H9 (cell line): Measurements from ENCODE around the gene IMMP2L. TPM values are rescaled to one million over a fixed set of nuclear protein-coding genes. Genes with fewer than 3 reads are reported as not detected.

ENCODE experiments used
- DNase-seq: peaks from one replicate; pipeline ENCODE4 v3.0.0-alpha.2; 2017
- H2AFZ ChIP-seq: one replicate; pipeline ENCODE4 v1.6.1; 2013; ENCODE audit warnings: mild to moderate bottlenecking, low read length, control low read depth, moderate library complexity
- H2AK5ac ChIP-seq: 2 replicates; pipeline ENCODE4 v1.6.1; 2013; ENCODE audit warnings: low read length, control low read depth, mixed read lengths; ENCODE audit not compliant: insufficient read length
- H2BK120ac ChIP-seq: one replicate; pipeline ENCODE4 v1.6.1; 2013; ENCODE audit warnings: low read depth, mild to moderate bottlenecking, low read length, control low read depth, inconsistent platforms; ENCODE audit not compliant: poor library complexity, severe bottlenecking
- H2BK12ac ChIP-seq: 2 replicates; pipeline ENCODE4 v1.6.1; 2013; ENCODE audit warnings: low read length, control low read depth, mixed read lengths, low read depth; ENCODE audit not compliant: insufficient read length
- H2BK15ac ChIP-seq: 2 replicates; pipeline ENCODE4 v1.6.1; 2013; ENCODE audit warnings: low read depth, low read length, control low read depth
- H2BK20ac ChIP-seq: one replicate; pipeline ENCODE4 v1.6.1; 2013; ENCODE audit warnings: low read depth, mild to moderate bottlenecking, low read length, control low read depth, inconsistent platforms; ENCODE audit not compliant: poor library complexity, severe bottlenecking
- H2BK5ac ChIP-seq: 2 replicates; pipeline ENCODE4 v1.6.1; 2013; ENCODE audit warnings: low read length, control low read depth, mixed read lengths; ENCODE audit not compliant: insufficient read length
- H3K14ac ChIP-seq: 2 replicates; pipeline ENCODE4 v1.6.1; 2013; ENCODE audit warnings: low read length, control low read depth; ENCODE audit not compliant: insufficient read depth
- H3K18ac ChIP-seq: 2 replicates; pipeline ENCODE4 v1.6.1; 2013; ENCODE audit warnings: low read depth, mild to moderate bottlenecking, mixed read lengths, low read length, control low read depth; ENCODE audit not compliant: insufficient read length
- H3K23ac ChIP-seq: 2 replicates; pipeline ENCODE4 v1.6.1; 2013; ENCODE audit warnings: low read length, control low read depth, mixed read lengths, low read depth; ENCODE audit not compliant: insufficient read length
- H3K23me2 ChIP-seq: 2 replicates; pipeline ENCODE4 v1.6.1; 2013; ENCODE audit warnings: low read depth, mild to moderate bottlenecking, mixed read lengths, low read length, control low read depth; ENCODE audit not compliant: insufficient read length, poor library complexity, severe bottlenecking
- H3K27ac ChIP-seq: 2 replicates; pipeline ENCODE4 v1.5.1; 2013; ENCODE audit warnings: low read length, control low read depth, mixed read lengths, low read depth; ENCODE audit not compliant: insufficient read length
- H3K27me3 ChIP-seq: 2 replicates; pipeline ENCODE4 v1.6.1; 2013; ENCODE audit warnings: low read length, control low read depth, inconsistent platforms; ENCODE audit not compliant: insufficient read depth
- H3K4ac ChIP-seq: 2 replicates; pipeline ENCODE4 v1.6.1; 2013; ENCODE audit warnings: low read depth, mild to moderate bottlenecking, control low read depth, inconsistent platforms, low read length, moderate library complexity
- H3K4me1 ChIP-seq: 2 replicates; pipeline ENCODE4 v1.6.1; 2013; ENCODE audit warnings: low read length, control low read depth, inconsistent platforms; ENCODE audit not compliant: insufficient read depth
- H3K4me2 ChIP-seq: 2 replicates; pipeline ENCODE4 v1.6.1; 2013; ENCODE audit warnings: low read length, control low read depth, mixed read lengths; ENCODE audit not compliant: insufficient read length, insufficient read depth
- H3K56ac ChIP-seq: 2 replicates; pipeline ENCODE4 v1.6.1; 2013; ENCODE audit warnings: low read depth, mild to moderate bottlenecking, mixed read lengths, low read length, control low read depth; ENCODE audit not compliant: insufficient read length
- H3K79me1 ChIP-seq: 2 replicates; pipeline ENCODE4 v1.6.1; 2013; ENCODE audit warnings: low read depth, mild to moderate bottlenecking, moderate library complexity, low read length, control low read depth, inconsistent platforms; ENCODE audit not compliant: insufficient read depth, poor library complexity, severe bottlenecking
- H3K79me2 ChIP-seq: 2 replicates; pipeline ENCODE4 v1.6.1; 2013; ENCODE audit warnings: low read length, control low read depth, inconsistent platforms; ENCODE audit not compliant: insufficient read depth
- H3K9ac ChIP-seq: 2 replicates; pipeline ENCODE4 v1.6.1; 2013; ENCODE audit warnings: low read length, control low read depth, mixed read lengths; ENCODE audit not compliant: insufficient read length; ENCODE audit errors: extremely low read depth
- H3K9me3 ChIP-seq: one replicate; pipeline ENCODE4 v1.6.1; 2013; ENCODE audit warnings: low read depth, low read length, inconsistent platforms; ENCODE audit not compliant: control insufficient read depth
- H3T11ph ChIP-seq: one replicate; pipeline ENCODE4 v1.6.1; 2013; ENCODE audit warnings: mild to moderate bottlenecking, low read length, control low read depth, inconsistent platforms
- H4K20me1 ChIP-seq: one replicate; pipeline ENCODE4 v1.6.1; 2013; ENCODE audit not compliant: control insufficient read depth, insufficient read length, insufficient read depth
- H4K5ac ChIP-seq: 2 replicates; pipeline ENCODE4 v1.6.1; 2013; ENCODE audit warnings: low read depth, mild to moderate bottlenecking, mixed read lengths, low read length, control low read depth; ENCODE audit not compliant: insufficient read length
- H4K8ac ChIP-seq: replicated peaks from 2 replicates; pipeline ENCODE4 v1.6.1; 2013; ENCODE audit warnings: low read length, control low read depth, mixed read lengths, low read depth; ENCODE audit not compliant: insufficient read length
- H4K91ac ChIP-seq: 2 replicates; pipeline ENCODE4 v1.6.1; 2013; ENCODE audit warnings: low read depth, mild to moderate bottlenecking, moderate library complexity, mixed read lengths, low read length, control low read depth; ENCODE audit not compliant: insufficient read length
- H3K27ac Mint-ChIP-seq, 3 experiments: 2 replicates in 2 of 3; 3 replicates in 1 of 3; pipeline ENCODE4 v1.8.0; 2020 to 2021; ENCODE audit warnings: mixed read lengths in 3 of 3, mild to moderate bottlenecking in 1 of 3, moderate library complexity in 1 of 3
- H3K27me3 Mint-ChIP-seq: 2 replicates; pipeline ENCODE4 v1.8.0; 2021; ENCODE audit warnings: low read depth, mild to moderate bottlenecking, moderate library complexity, mixed read lengths
- H3K36me3 Mint-ChIP-seq, 3 experiments: 2 replicates in 2 of 3; 3 replicates in 1 of 3; pipeline ENCODE4 v1.8.0; 2020 to 2021; ENCODE audit warnings: low read depth in 3 of 3, mixed read lengths in 3 of 3; ENCODE audit not compliant: insufficient read depth in 1 of 3
- H3K4me1 Mint-ChIP-seq, 2 experiments: 2 replicates each; pipeline ENCODE4 v1.8.0; 2020; ENCODE audit warnings: mixed read lengths in 2 of 2
- H3K4me3 Mint-ChIP-seq, 2 experiments: 2 replicates in 1 of 2; 3 replicates in 1 of 2; pipeline ENCODE4 v1.8.0; 2020 to 2021; ENCODE audit warnings: mild to moderate bottlenecking in 2 of 2, mixed read lengths in 2 of 2, moderate library complexity in 1 of 2
- H3K9me3 Mint-ChIP-seq, 2 experiments: 2 replicates in 1 of 2; 3 replicates in 1 of 2; pipeline ENCODE4 v1.8.0; 2020; ENCODE audit warnings: mild to moderate bottlenecking in 2 of 2, mixed read lengths in 2 of 2, moderate library complexity in 1 of 2
- CTCF ChIP-seq: fragments of 200-600 bp; sonication (generic); conservative IDR thresholded peaks from 3 replicates; pipeline ENCODE4 v1.8.0; 2021; ENCODE audit warnings: antibody characterized with exemption, mild to moderate bottlenecking
- WGBS: extraction: QIAGEN DNeasy Blood & Tissue Kit; methylation state at CpG from one replicate; pipeline ENCODE4 v1.1.7; 2013; ENCODE audit warnings: missing lambda C conversion rate, low lambda C conversion rate, mixed read lengths; ENCODE audit not compliant: insufficient read length; ENCODE audit errors: extremely low coverage; 5-methylcytosine and 5-hydroxymethylcytosine counted together
- total RNA-seq: library from RNA; stranded (reverse); gene quantifications from 2 replicates; pipeline ENCODE4 v1.2.1, GENCODE V29; 2021

The IMMP2L gene
- total RNA-seq, 1 experiment from 2014 or later: 14.7 TPM

GRCh38 chr7:111082351-111082750 lies 479.9 kb downstream of the IMMP2L start:
- H4K8ac ChIP-seq: no peak overlapping the region
- no peaks in the 10 kb centered on the region for H3K27me3 ChIP-seq
- no peak overlapping the region for H3K9ac ChIP-seq
- H3K18ac ChIP-seq: no peak overlapping the region
- TF ChIP-seq CTCF: no peak
- no CpG with 5 or more reads among the region's 4 CpGs for WGBS
- H3K4ac ChIP-seq: no peak overlapping the region
- no peaks in the 10 kb centered on the region for H3K79me1 ChIP-seq
- H3K27ac ChIP-seq: no peak overlapping the region
- H3K9me3 ChIP-seq: no peaks in the 10 kb centered on the region
- H3K23ac ChIP-seq: no peak overlapping the region
- Mint-ChIP-seq H3K4me1 (peaks cover 18 to 24% of the 10 kb centered on the region in 2 experiments), H3K36me3 (peaks cover 0 to 2% (median 0%) of the 10 kb centered on the region in 3 experiments; a peak in 1 of 7 replicates), H3K9me3 (no peaks in the 10 kb centered on the region; a peak in 1 of 5 replicates), H3K27me3 (no peaks in the 10 kb centered on the region), H3K4me3 (no peak overlapping the region), H3K27ac (no peak overlapping the region; a peak in 1 of 7 replicates)
- H4K91ac ChIP-seq: no peak overlapping the region
- no peak overlapping the region for H2BK15ac ChIP-seq
- H2BK20ac ChIP-seq: no peak overlapping the region
- H2BK12ac ChIP-seq: no peak overlapping the region
- no peak overlapping the region for H3K56ac ChIP-seq
- peaks cover 4% of the 10 kb centered on the region for H3K4me1 ChIP-seq
- no peak for DNase-seq
- no peak overlapping the region for H3T11ph ChIP-seq
- no peak overlapping the region for H2BK5ac ChIP-seq
- no peak overlapping the region for H3K14ac ChIP-seq
- H2AK5ac ChIP-seq: no peak overlapping the region
- no peak overlapping the region for H2BK120ac ChIP-seq
- no peaks in the 10 kb centered on the region for H3K23me2 ChIP-seq
- no peak overlapping the region for H3K4me2 ChIP-seq
- H3K79me2 ChIP-seq: no peaks in the 10 kb centered on the region
- no peaks in the 10 kb centered on the region for H4K20me1 ChIP-seq
- no peak overlapping the region for H4K5ac ChIP-seq
- H2AFZ ChIP-seq: no peak overlapping the region
